ENCODE measurements around the gene KIAA0232. TPM values are rescaled to one million over a fixed set of nuclear protein-coding genes. Genes with fewer than 3 reads are reported as not detected.
A peak's percentile ranks its signal among the peaks of the same experiment; 100 is the strongest.

The KIAA0232 gene
- total and polyA plus RNA-seq, 9 of the 15 experiments (the other 6 are each of a cell fraction or from before 2014, with no cell fraction given) = 3.5 to 17.4 (median 13.0) TPM

DNA sequence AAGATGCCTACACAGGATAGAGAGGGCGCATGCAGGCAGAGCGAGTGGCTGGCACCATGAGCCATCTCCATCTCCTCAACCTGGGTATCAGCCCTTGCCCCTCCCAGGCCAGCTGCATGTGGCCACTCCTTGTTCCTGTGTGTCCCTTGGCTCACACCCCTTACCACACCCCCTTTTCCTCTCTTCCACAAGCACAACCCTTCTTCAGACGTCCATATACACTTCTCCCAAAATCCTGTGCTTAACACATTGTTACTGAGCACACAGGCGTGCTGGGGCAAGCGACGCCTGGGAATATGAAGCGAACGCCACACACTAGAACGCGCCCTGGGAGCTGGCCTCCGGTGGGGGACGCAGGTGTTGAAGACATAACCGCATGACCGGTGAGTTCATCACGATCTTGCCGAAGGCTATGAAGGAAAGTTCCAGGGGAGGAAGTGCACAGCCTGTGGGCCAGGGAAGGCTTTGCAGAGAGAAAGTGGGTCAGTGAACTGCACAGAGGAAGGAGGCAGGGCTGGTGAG lies 19.1 kb upstream of the KIAA0232 start (continued):
- TF ChIP-seq CREB1 (IDR thresholded peaks at IDR 0.05) (no peak), CREB1 (CRISPR knock-in tag; IDR thresholded peaks at IDR 0.05) (no peak), POLR2A (conservative IDR thresholded peaks at IDR 0.05) (no peak), FOSL1 (tag; conservative IDR thresholded peaks at IDR 0.05) (0 out of 2 replicates have a peak, but pooled peaks have one; percentile 23), CAMTA2 (CRISPR knock-in tag; conservative IDR thresholded peaks at IDR 0.05) (no peak), ILF3 (IDR thresholded peaks at IDR 0.05; ENCODE audit: borderline replicate concordance) (no peak), GTF2A2 (tag; IDR thresholded peaks at IDR 0.05) (no peak), NR2C1 (IDR thresholded peaks at IDR 0.05) (no peak), NR2C1 (tag; IDR thresholded peaks at IDR 0.05) (no peak), ZNF232 (CRISPR knock-in tag; IDR thresholded peaks at IDR 0.05) (no peak), NR4A1 (CRISPR knock-in tag; IDR thresholded peaks at IDR 0.05) (no peak), NR4A1 (tag; IDR thresholded peaks at IDR 0.05) (no peak), ZNF696 (CRISPR knock-in tag; conservative IDR thresholded peaks at IDR 0.05) (no peak), BHLHE40 (IDR thresholded peaks at IDR 0.05; ENCODE audit: low read length) (0 out of 2 replicates have a peak, but pooled peaks have one; percentile 27), ZC3H11A (IDR thresholded peaks at IDR 0.05; ENCODE audit: low read depth, low read length) (no peak), HNRNPK (IDR thresholded peaks at IDR 0.05; ENCODE audit: low read depth, low read length, poor library complexity, severe bottlenecking) (no peak), ZNF263 (CRISPR knock-in tag; IDR thresholded peaks at IDR 0.05; ENCODE audit: borderline replicate concordance) (peak; percentile 43; the same call in 1 of the 2 replicates)
- TF ChIP-seq, protein P1, sequence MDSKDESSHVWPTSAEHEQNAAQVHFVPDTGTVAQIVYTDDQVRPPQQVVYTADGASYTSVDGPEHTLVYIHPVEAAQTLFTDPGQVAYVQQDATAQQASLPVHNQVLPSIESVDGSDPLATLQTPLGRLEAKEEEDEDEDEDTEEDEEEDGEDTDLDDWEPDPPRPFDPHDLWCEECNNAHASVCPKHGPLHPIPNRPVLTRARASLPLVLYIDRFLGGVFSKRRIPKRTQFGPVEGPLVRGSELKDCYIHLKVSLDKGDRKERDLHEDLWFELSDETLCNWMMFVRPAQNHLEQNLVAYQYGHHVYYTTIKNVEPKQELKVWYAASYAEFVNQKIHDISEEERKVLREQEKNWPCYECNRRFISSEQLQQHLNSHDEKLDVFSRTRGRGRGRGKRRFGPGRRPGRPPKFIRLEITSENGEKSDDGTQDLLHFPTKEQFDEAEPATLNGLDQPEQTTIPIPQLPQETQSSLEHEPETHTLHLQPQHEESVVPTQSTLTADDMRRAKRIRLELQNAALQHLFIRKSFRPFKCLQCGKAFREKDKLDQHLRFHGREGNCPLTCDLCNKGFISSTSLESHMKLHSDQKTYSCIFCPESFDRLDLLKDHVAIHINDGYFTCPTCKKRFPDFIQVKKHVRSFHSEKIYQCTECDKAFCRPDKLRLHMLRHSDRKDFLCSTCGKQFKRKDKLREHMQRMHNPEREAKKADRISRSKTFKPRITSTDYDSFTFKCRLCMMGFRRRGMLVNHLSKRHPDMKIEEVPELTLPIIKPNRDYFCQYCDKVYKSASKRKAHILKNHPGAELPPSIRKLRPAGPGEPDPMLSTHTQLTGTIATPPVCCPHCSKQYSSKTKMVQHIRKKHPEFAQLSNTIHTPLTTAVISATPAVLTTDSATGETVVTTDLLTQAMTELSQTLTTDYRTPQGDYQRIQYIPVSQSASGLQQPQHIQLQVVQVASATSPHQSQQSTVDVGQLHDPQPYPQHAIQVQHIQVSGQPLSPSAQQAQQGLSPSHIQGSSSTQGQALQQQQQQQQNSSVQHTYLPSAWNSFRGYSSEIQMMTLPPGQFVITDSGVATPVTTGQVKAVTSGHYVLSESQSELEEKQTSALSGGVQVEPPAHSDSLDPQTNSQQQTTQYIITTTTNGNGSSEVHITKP (IDR thresholded peaks at IDR 0.05; ENCODE audit: partially characterized antibody) = no peak
- TF ChIP-seq, protein P2, sequence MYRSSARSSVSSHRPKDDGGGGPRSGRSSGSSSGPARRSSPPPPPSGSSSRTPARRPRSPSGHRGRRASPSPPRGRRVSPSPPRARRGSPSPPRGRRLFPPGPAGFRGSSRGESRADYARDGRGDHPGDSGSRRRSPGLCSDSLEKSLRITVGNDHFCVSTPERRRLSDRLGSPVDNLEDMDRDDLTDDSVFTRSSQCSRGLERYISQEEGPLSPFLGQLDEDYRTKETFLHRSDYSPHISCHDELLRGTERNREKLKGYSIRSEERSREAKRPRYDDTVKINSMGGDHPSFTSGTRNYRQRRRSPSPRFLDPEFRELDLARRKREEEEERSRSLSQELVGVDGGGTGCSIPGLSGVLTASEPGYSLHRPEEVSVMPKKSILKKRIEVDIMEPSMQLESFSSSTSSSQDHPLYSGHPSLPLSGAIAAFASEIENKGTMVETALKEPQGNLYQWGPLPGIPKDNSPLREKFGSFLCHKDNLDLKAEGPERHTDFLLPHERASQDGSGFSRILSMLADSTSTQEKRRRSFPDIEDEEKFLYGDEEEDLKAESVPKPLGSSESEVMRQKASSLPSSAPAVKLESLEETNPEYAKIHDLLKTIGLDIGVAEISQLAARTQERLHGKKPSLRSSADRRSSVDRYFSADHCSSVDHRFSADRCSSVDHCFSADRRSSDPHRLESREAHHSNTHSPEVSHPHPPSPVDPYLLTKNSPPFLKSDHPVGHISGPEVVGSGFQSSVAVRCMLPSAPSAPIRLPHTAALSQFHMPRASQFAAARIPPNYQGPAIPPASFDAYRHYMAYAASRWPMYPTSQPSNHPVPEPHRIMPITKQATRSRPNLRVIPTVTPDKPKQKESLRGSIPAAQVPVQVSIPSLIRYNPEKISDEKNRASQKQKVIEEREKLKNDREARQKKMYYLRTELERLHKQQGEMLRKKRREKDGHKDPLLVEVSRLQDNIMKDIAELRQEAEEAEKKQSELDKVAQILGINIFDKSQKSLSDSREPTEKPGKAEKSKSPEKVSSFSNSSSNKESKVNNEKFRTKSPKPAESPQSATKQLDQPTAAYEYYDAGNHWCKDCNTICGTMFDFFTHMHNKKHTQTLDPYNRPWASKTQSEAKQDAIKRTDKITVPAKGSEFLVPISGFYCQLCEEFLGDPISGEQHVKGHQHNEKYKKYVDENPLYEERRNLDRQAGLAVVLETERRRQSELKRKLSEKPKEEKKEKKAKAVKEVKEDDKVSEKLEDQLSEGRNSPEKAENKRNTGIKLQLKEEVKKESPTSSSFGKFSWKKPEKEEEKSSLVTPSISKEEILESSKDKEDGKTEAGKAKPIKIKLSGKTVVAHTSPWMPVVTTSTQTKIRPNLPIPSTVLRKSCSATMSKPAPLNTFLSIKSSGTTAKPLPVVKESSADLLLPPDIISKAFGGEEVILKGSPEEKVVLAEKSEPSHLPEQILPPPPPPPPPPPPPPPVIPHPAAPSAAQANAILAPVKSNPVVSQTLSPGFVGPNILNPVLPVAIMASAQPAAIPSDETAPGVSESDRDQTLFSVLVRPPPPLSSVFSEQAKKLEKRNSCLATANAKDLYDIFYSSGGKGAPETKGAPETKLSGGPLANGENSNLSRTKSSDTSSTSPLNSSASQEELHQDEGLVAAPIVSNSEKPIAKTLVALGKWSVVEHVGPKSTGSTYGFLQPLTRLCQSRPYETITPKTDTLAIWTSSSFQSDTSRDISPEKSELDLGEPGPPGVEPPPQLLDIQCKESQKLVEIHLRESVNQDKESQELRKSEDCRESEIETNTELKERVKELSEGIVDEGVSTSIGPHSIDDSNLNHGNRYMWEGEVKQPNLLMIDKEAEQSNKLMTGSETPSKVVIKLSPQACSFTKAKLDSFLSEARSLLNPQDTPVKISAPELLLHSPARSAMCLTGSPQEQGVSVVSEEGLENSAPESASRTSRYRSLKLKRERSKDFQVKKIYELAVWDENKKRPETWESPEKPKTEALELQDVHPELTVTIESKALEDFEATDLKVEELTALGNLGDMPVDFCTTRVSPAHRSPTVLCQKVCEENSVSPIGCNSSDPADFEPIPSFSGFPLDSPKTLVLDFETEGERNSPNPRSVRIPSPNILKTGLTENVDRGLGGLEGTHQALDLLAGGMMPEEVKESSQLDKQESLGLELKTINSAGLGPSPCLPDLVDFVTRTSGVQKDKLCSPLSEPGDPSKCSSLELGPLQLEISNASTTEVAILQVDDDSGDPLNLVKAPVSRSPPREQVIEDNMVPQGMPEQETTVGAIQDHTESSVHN (IDR thresholded peaks at IDR 0.05; ENCODE audit: borderline replicate concordance in 1 of 2, low read depth in 1 of 2) = no peak

Measured in K562 (cell line).